CD4-positive, alpha-beta T cell treated with Interleukin-6 at 100 ng/mL for 8 hours (primary cell): ENCODE measurements around the gene COLEC11.

ENCODE experiments used
- DNase-seq: peaks from one replicate; pipeline ENCODE4 v3.0.0-alpha.2; 2020; ENCODE audit warnings: mixed read lengths, low spot score

Gene COLEC11

GRCh38 chr2:3639015-3639630 lies 44.2 kb downstream of the COLEC11 start:
- DNase-seq, result no peak

- no peak for DNase-seq
Observed at GRCh38 chr2:3639653-3640052, 44.7 kb downstream of the COLEC11 start.

- DNase-seq, result no peak
Observed at GRCh38 chr2:3641181-3641580, 46.3 kb downstream of the COLEC11 start.

GRCh38 chr2:3641841-3642421 lies 47.0 kb downstream of the COLEC11 start:
- DNase-seq, result no peak

GRCh38 chr2:3642521-3643215 lies 47.8 kb downstream of the COLEC11 start:
- DNase-seq, result no peak

GRCh38 chr2:3643371-3644245 lies 48.7 kb downstream of the COLEC11 start:
- DNase-seq, result no peak

- DNase-seq, result no peak
Observed at GRCh38 chr2:3644246-3644525, 49.3 kb downstream of the COLEC11 start.

GRCh38 chr2:3644891-3645605 lies 50.1 kb downstream of the COLEC11 start:
- DNase-seq, result no peak

- no peak for DNase-seq
Observed at GRCh38 chr2:3645745-3646389, 51.0 kb downstream of the COLEC11 start.

- DNase-seq, result no peak
Observed at GRCh38 chr2:3646446-3646845, 51.5 kb downstream of the COLEC11 start.

GRCh38 chr2:3647246-3647645 lies 52.3 kb downstream of the COLEC11 start:
- DNase-seq, result no peak

GRCh38 chr2:3647831-3648651 lies 53.1 kb downstream of the COLEC11 start:
- DNase-seq, result no peak

GRCh38 chr2:3648652-3649177 lies 53.8 kb downstream of the COLEC11 start:
- no peak for DNase-seq

- DNase-seq, result no peak
Observed at GRCh38 chr2:3649581-3649980, 54.7 kb downstream of the COLEC11 start.

GRCh38 chr2:3650140-3650920 lies 55.4 kb downstream of the COLEC11 start:
- no peak for DNase-seq

- peak; percentile 68 for DNase-seq
Observed at GRCh38 chr2:3651691-3652648, 57.1 kb downstream of the COLEC11 start.

GRCh38 chr2:3652896-3653625 lies 58.1 kb downstream of the COLEC11 start:
- DNase-seq, result no peak

GRCh38 chr2:3654011-3654410 lies 59.1 kb downstream of the COLEC11 start:
- DNase-seq, result no peak
